ENCODE measurements around the gene TMEM123.
"Not testable (repeated sequence)": the region's sequence is repeated elsewhere in the genome, so short reads cannot be mapped to it uniquely, and the experiment has no call there.

The TMEM123 gene

GRCh38 chr11:102437727-102438126, 14.8 kb downstream of the TMEM123 start:
- no peak overlapping the region for H3K4ac ChIP-seq (ENCODE audit: low read depth, low read length)
- no peak overlapping the region for H2BK120ac ChIP-seq (ENCODE audit: low read depth, low read length)
- no peak overlapping the region for H4K8ac ChIP-seq (ENCODE audit: low read depth, low read length)
- no peak overlapping the region for H3K4me2 ChIP-seq (ENCODE audit: low read length)
- H2BK5ac ChIP-seq (ENCODE audit: low read length): no peak overlapping the region
- WGBS (ENCODE audit: extremely low coverage, insufficient coverage, low lambda C conversion rate): no CpG with 5 or more reads among the region's 2 CpGs
- H3K4me1 ChIP-seq (ENCODE audit: control insufficient read depth, low read depth, low read length): no peaks in the 10 kb centered on the region
- H3K36me3 ChIP-seq (ENCODE audit: control insufficient read depth, insufficient read depth, low read length): no peaks in the 10 kb centered on the region
- no peak overlapping the region for H2BK15ac ChIP-seq (replicated peaks; ENCODE audit: low read depth)
- peaks cover 10% of the 10 kb centered on the region for H3K79me1 ChIP-seq (ENCODE audit: low read length)
- H3K9ac ChIP-seq (ENCODE audit: low read length): no peak overlapping the region
- H2AK5ac ChIP-seq (ENCODE audit: low read length): no peak overlapping the region
- no peak overlapping the region for H3K18ac ChIP-seq (ENCODE audit: low read length)
- no peak overlapping the region for H3K27ac ChIP-seq (ENCODE audit: low read depth, low read length)
- DNase-seq: no peak
- H3K56ac ChIP-seq (ENCODE audit: low read length): no peak overlapping the region
- peaks cover 4% of the 10 kb centered on the region for H3K79me2 ChIP-seq (ENCODE audit: control insufficient read depth, insufficient read depth, low read length)
- H4K5ac ChIP-seq (ENCODE audit: low read length): no peak overlapping the region
- no peak overlapping the region for H3K4me3 ChIP-seq (ENCODE audit: low read length)
- no peaks in the 10 kb centered on the region for H3K27me3 ChIP-seq (ENCODE audit: insufficient read depth, low read length, poor library complexity)
- no peak overlapping the region for H3K23ac ChIP-seq (ENCODE audit: low read length)

GRCh38 chr11:102436976-102437375, 15.6 kb downstream of the TMEM123 start:
- H2AK5ac ChIP-seq (ENCODE audit: low read length): no peak overlapping the region
- no peak overlapping the region for H2BK15ac ChIP-seq (replicated peaks; ENCODE audit: low read depth)
- no peaks in the 10 kb centered on the region for H3K4me1 ChIP-seq (ENCODE audit: control insufficient read depth, low read depth, low read length)
- H3K27ac ChIP-seq (ENCODE audit: low read depth, low read length): no peak overlapping the region
- H3K56ac ChIP-seq (ENCODE audit: low read length): no peak overlapping the region
- no peak overlapping the region for H4K8ac ChIP-seq (ENCODE audit: low read depth, low read length)
- WGBS (ENCODE audit: extremely low coverage, insufficient coverage, low lambda C conversion rate): no CpG with 5 or more reads among the region's 2 CpGs
- peaks cover 10% of the 10 kb centered on the region for H3K79me1 ChIP-seq (ENCODE audit: low read length)
- H3K4me3 ChIP-seq (ENCODE audit: low read length): no peak overlapping the region
- no peaks in the 10 kb centered on the region for H3K36me3 ChIP-seq (ENCODE audit: control insufficient read depth, insufficient read depth, low read length)
- H3K9ac ChIP-seq (ENCODE audit: low read length): no peak overlapping the region
- H4K5ac ChIP-seq (ENCODE audit: low read length): no peak overlapping the region
- H3K23ac ChIP-seq (ENCODE audit: low read length): no peak overlapping the region
- H3K79me2 ChIP-seq (ENCODE audit: control insufficient read depth, insufficient read depth, low read length): peaks cover 4% of the 10 kb centered on the region
- no peak for DNase-seq
- H2BK120ac ChIP-seq (ENCODE audit: low read depth, low read length): no peak overlapping the region
- H2BK5ac ChIP-seq (ENCODE audit: low read length): no peak overlapping the region
- no peaks in the 10 kb centered on the region for H3K27me3 ChIP-seq (ENCODE audit: insufficient read depth, low read length, poor library complexity)
- H3K4me2 ChIP-seq (ENCODE audit: low read length): no peak overlapping the region
- H3K4ac ChIP-seq (ENCODE audit: low read depth, low read length): no peak overlapping the region
- no peak overlapping the region for H3K18ac ChIP-seq (ENCODE audit: low read length)

- Histone ChIP-seq H2BK15ac (replicated peaks; ENCODE audit: low read depth) (no peak overlapping the region), H4K8ac (ENCODE audit: low read depth, low read length) (no peak overlapping the region), H3K56ac (ENCODE audit: low read length) (no peak overlapping the region), H3K79me2 (ENCODE audit: control insufficient read depth, insufficient read depth, low read length) (peaks cover 4% of the 10 kb centered on the region), H2AK5ac (ENCODE audit: low read length) (no peak overlapping the region), H3K18ac (ENCODE audit: low read length) (no peak overlapping the region), H3K4me3 (ENCODE audit: low read length) (no peak overlapping the region), H3K4me2 (ENCODE audit: low read length) (no peak overlapping the region), H3K79me1 (ENCODE audit: low read length) (peaks cover 10% of the 10 kb centered on the region), H3K23ac (ENCODE audit: low read length) (no peak overlapping the region), H4K5ac (ENCODE audit: low read length) (no peak overlapping the region), H3K4ac (ENCODE audit: low read depth, low read length) (no peak overlapping the region), H3K27ac (ENCODE audit: low read depth, low read length) (no peak overlapping the region), H3K27me3 (ENCODE audit: insufficient read depth, low read length, poor library complexity) (no peaks in the 10 kb centered on the region), H3K9ac (ENCODE audit: low read length) (no peak overlapping the region), H3K4me1 (ENCODE audit: control insufficient read depth, low read depth, low read length) (no peaks in the 10 kb centered on the region), H3K36me3 (ENCODE audit: control insufficient read depth, insufficient read depth, low read length) (no peaks in the 10 kb centered on the region), H2BK120ac (ENCODE audit: low read depth, low read length) (no peak overlapping the region), H2BK5ac (ENCODE audit: low read length) (no peak overlapping the region)
- WGBS (ENCODE audit: extremely low coverage, insufficient coverage, low lambda C conversion rate): no CpG with 5 or more reads among the region's 3 CpGs
- no peak for DNase-seq
Observed at GRCh38 chr11:102436561-102436960, 16.0 kb downstream of the TMEM123 start.

DNA sequence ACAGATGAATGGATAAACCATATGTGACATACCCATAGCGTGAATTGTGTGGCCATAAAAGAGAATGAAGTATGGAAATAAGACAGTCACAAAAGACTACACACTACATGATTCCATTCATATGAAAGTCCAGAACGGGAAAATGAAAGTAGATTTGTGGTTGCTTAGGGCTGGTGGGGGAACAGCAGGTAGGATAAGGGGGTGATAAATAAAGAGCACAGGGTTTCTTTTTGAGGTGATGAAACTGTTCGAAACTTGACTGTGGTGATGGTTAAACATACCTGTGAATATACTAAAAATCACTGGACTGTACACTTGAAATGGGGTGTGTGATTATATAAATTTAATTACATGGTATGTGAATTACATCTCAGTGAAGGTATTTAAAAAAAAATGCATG, 16.9 kb downstream of the TMEM123 start:
- Histone ChIP-seq H3K4me2 (ENCODE audit: low read length) (no peak overlapping the region), H3K36me3 (ENCODE audit: control insufficient read depth, insufficient read depth, low read length) (no peaks in the 10 kb centered on the region), H2BK120ac (ENCODE audit: low read depth, low read length) (no peak overlapping the region), H4K8ac (ENCODE audit: low read depth, low read length) (no peak overlapping the region), H3K18ac (ENCODE audit: low read length) (no peak overlapping the region), H2BK15ac (replicated peaks; ENCODE audit: low read depth) (no peak overlapping the region), H2AK5ac (ENCODE audit: low read length) (no peak overlapping the region), H3K4me1 (ENCODE audit: control insufficient read depth, low read depth, low read length) (no peaks in the 10 kb centered on the region), H3K4ac (ENCODE audit: low read depth, low read length) (no peak overlapping the region), H3K27ac (ENCODE audit: low read depth, low read length) (no peak overlapping the region), H4K5ac (ENCODE audit: low read length) (no peak overlapping the region), H3K56ac (ENCODE audit: low read length) (no peak overlapping the region), H3K79me1 (ENCODE audit: low read length) (peaks cover 10% of the 10 kb centered on the region), H3K79me2 (ENCODE audit: control insufficient read depth, insufficient read depth, low read length) (peaks cover 5% of the 10 kb centered on the region), H3K23ac (ENCODE audit: low read length) (no peak overlapping the region), H3K27me3 (ENCODE audit: insufficient read depth, low read length, poor library complexity) (no peaks in the 10 kb centered on the region), H2BK5ac (ENCODE audit: low read length) (no peak overlapping the region), H3K9ac (ENCODE audit: low read length) (no peak overlapping the region), H3K4me3 (ENCODE audit: low read length) (no peak overlapping the region)
- no peak for DNase-seq
- no CpG with 5 or more reads among the region's 3 CpGs for WGBS (ENCODE audit: extremely low coverage, insufficient coverage, low lambda C conversion rate)

DNA sequence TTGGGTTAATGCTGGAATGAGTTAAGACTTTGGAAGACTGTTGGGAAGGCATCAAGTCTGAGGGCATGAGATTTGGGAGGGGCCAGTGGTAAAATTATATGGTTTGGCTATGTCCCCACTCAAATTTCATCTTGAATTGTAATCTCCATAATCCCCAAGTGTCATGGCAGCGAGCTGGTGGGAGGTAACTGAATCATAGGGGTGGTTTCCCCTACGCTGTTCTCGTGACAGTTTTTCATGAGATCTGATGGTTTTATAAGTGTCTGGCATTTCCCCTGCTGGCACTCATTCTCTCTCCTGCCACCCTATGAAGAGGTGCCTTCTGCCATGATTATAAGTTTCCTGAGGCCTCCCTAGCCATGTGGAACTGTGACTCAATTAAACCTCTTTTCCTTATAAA, 19.0 kb downstream of the TMEM123 start:
- H2AK5ac ChIP-seq (ENCODE audit: low read length); H3K4me1 ChIP-seq (ENCODE audit: control insufficient read depth, low read depth, low read length); H2BK120ac ChIP-seq (ENCODE audit: low read depth, low read length); H3K4me3 ChIP-seq (ENCODE audit: low read length); H3K18ac ChIP-seq (ENCODE audit: low read length); H3K9ac ChIP-seq (ENCODE audit: low read length); H3K56ac ChIP-seq (ENCODE audit: low read length); H3K27ac ChIP-seq (ENCODE audit: low read depth, low read length); H4K5ac ChIP-seq (ENCODE audit: low read length); H3K4me2 ChIP-seq (ENCODE audit: low read length); H3K4ac ChIP-seq (ENCODE audit: low read depth, low read length); H3K79me2 ChIP-seq (ENCODE audit: control insufficient read depth, insufficient read depth, low read length); H3K36me3 ChIP-seq (ENCODE audit: control insufficient read depth, insufficient read depth, low read length); H2BK15ac ChIP-seq (replicated peaks; ENCODE audit: low read depth); H2BK5ac ChIP-seq (ENCODE audit: low read length); H3K27me3 ChIP-seq (ENCODE audit: insufficient read depth, low read length, poor library complexity); DNase-seq; H3K23ac ChIP-seq (ENCODE audit: low read length); H4K8ac ChIP-seq (ENCODE audit: low read depth, low read length): not testable (repeated sequence)
- peaks cover 15% of the 10 kb centered on the region for H3K79me1 ChIP-seq (ENCODE audit: low read length)
- WGBS (ENCODE audit: extremely low coverage, insufficient coverage, low lambda C conversion rate): no CpG with 5 or more reads among the region's 3 CpGs

GRCh38 chr11:102432560-102432959, 20.0 kb downstream of the TMEM123 start:
- H2BK15ac ChIP-seq (replicated peaks; ENCODE audit: low read depth); H3K9ac ChIP-seq (ENCODE audit: low read length); H3K36me3 ChIP-seq (ENCODE audit: control insufficient read depth, insufficient read depth, low read length); H3K56ac ChIP-seq (ENCODE audit: low read length); H3K4me2 ChIP-seq (ENCODE audit: low read length); DNase-seq; H3K4me1 ChIP-seq (ENCODE audit: control insufficient read depth, low read depth, low read length); H2AK5ac ChIP-seq (ENCODE audit: low read length); H3K27me3 ChIP-seq (ENCODE audit: insufficient read depth, low read length, poor library complexity); H3K27ac ChIP-seq (ENCODE audit: low read depth, low read length); H2BK5ac ChIP-seq (ENCODE audit: low read length); H4K8ac ChIP-seq (ENCODE audit: low read depth, low read length); H2BK120ac ChIP-seq (ENCODE audit: low read depth, low read length); H3K23ac ChIP-seq (ENCODE audit: low read length); H3K4ac ChIP-seq (ENCODE audit: low read depth, low read length); H3K4me3 ChIP-seq (ENCODE audit: low read length); H4K5ac ChIP-seq (ENCODE audit: low read length); H3K18ac ChIP-seq (ENCODE audit: low read length); H3K79me2 ChIP-seq (ENCODE audit: control insufficient read depth, insufficient read depth, low read length): not testable (repeated sequence)
- H3K79me1 ChIP-seq (ENCODE audit: low read length): peaks cover 12% of the 10 kb centered on the region
- WGBS (ENCODE audit: extremely low coverage, insufficient coverage, low lambda C conversion rate): no CpG with 5 or more reads among the region's 2 CpGs

All from mesendoderm (in vitro differentiated cells).